HEK293 (cell line): ENCODE results near the gene TARDBP.

Experiments
- CTCF ChIA-PET: fragments of 350-600 bp; formaldehyde crosslinking; extraction: SDS; loops from one replicate; lab custom pipeline; 2021; ENCODE audit warnings: antibody characterized with exemption; lab: Yijun Ruan, JAX
- POLR2A ChIA-PET: fragments of 300-600 bp; formaldehyde crosslinking; extraction: SDS; loops from one replicate; lab custom pipeline; 2020; ENCODE audit warnings: antibody characterized with exemption, inconsistent platforms; lab: Yijun Ruan, JAX
- H3K27ac ChIP-seq: fragments of 200-500 bp; sonication (Bioruptor generic); 2 replicates; pipeline ENCODE4 v1.5.1; 2014; ENCODE audit warnings: low read depth, low read length, control low read depth, inconsistent platforms; ENCODE audit errors: extremely low read depth
- H3K36me3 ChIP-seq, 2 experiments: fragments of 200-500 bp in 1 of 2; sonication (Bioruptor generic) in 1 of 2; 1 replicate in 1 of 2; 2 replicates in 1 of 2; pipeline ENCODE4 v1.5.1; 2014 to 2017; ENCODE audit warnings: inconsistent platforms in 2 of 2, low read length in 2 of 2; ENCODE audit not compliant: control insufficient read depth in 2 of 2, insufficient read depth in 1 of 2
- H3K4me1 ChIP-seq: fragments of 200-500 bp; sonication (Bioruptor generic); 2 replicates; pipeline ENCODE4 v1.5.1; 2014; ENCODE audit warnings: mild to moderate bottlenecking, low read length, inconsistent platforms; ENCODE audit not compliant: control insufficient read depth, insufficient read depth
- H3K4me3 ChIP-seq: 2 replicates; pipeline ENCODE4 v1.5.1; 2011; ENCODE audit warnings: low read depth, mild to moderate bottlenecking, control low read depth, low read length, moderate library complexity
- H3K9me3 ChIP-seq: fragments of 200-500 bp; sonication (Bioruptor generic); 2 replicates; pipeline ENCODE4 v1.5.1; 2014; ENCODE audit warnings: low read depth, low read length, inconsistent platforms; ENCODE audit not compliant: control insufficient read depth, insufficient read depth
- CTCF ChIP-seq: fragments of 450-650 bp; formaldehyde crosslinking; IDR thresholded peaks from 2 replicates; pipeline ENCODE4 v1.5.1; 2016; ENCODE audit warnings: missing biosample characterization, missing genetic modification characterization
- PRDM2 ChIP-seq: fragments of 450-650 bp; formaldehyde crosslinking; IDR thresholded peaks from 2 replicates; pipeline ENCODE4 v1.5.1; 2016; ENCODE audit warnings: missing biosample characterization, missing genetic modification characterization, borderline replicate concordance
- ZBTB1 ChIP-seq: fragments of 450-650 bp; formaldehyde crosslinking; IDR thresholded peaks from 2 replicates; pipeline ENCODE4 v1.5.1; 2016; ENCODE audit warnings: missing biosample characterization, missing genetic modification characterization
- ZFP3 ChIP-seq: fragments of 450-650 bp; formaldehyde crosslinking; IDR thresholded peaks from 2 replicates; pipeline ENCODE4 v1.5.1; 2016; ENCODE audit warnings: low read depth, missing biosample characterization, missing genetic modification characterization
- ZNF121 ChIP-seq: fragments of 450-650 bp; formaldehyde crosslinking; IDR thresholded peaks from 2 replicates; pipeline ENCODE4 v1.5.1; 2016; ENCODE audit warnings: missing biosample characterization, missing genetic modification characterization
- ZNF18 ChIP-seq: fragments of 450-650 bp; formaldehyde crosslinking; IDR thresholded peaks from 2 replicates; pipeline ENCODE4 v1.5.1; 2016; ENCODE audit warnings: missing biosample characterization, missing genetic modification characterization
- ZNF311 ChIP-seq: fragments of 450-650 bp; formaldehyde crosslinking; IDR thresholded peaks from 2 replicates; pipeline ENCODE4 v1.5.1; 2017; ENCODE audit warnings: missing biosample characterization, missing genetic modification characterization, borderline replicate concordance
- ZNF335 ChIP-seq: fragments of 450-650 bp; formaldehyde crosslinking; conservative IDR thresholded peaks from 2 replicates; pipeline ENCODE4 v1.5.1; 2016; ENCODE audit warnings: missing biosample characterization, missing genetic modification characterization
- ZNF529 ChIP-seq: fragments of 450-650 bp; formaldehyde crosslinking; IDR thresholded peaks from 2 replicates; pipeline ENCODE4 v1.5.1; 2017; ENCODE audit warnings: missing genetic modification characterization, missing biosample characterization; ENCODE audit not compliant: insufficient replicate concordance
- ZNF544 ChIP-seq: fragments of 450-650 bp; formaldehyde crosslinking; IDR thresholded peaks from 2 replicates; pipeline ENCODE4 v1.5.0; 2017; ENCODE audit warnings: missing biosample characterization, missing genetic modification characterization
- ZNF571 ChIP-seq: fragments of 450-650 bp; formaldehyde crosslinking; IDR thresholded peaks from 2 replicates; pipeline ENCODE4 v1.5.0; 2017; ENCODE audit warnings: missing biosample characterization, missing genetic modification characterization
- ZNF621 ChIP-seq: fragments of 450-650 bp; formaldehyde crosslinking; IDR thresholded peaks from 2 replicates; pipeline ENCODE4 v1.5.1; 2017; ENCODE audit warnings: missing biosample characterization, missing genetic modification characterization
- ZNF747 ChIP-seq: fragments of 450-650 bp; formaldehyde crosslinking; IDR thresholded peaks from 2 replicates; pipeline ENCODE4 v1.5.1; 2016; ENCODE audit warnings: missing biosample characterization, missing genetic modification characterization

Gene TARDBP

GRCh38 chr1:11055676-11056075, 43.2 kb downstream of the TARDBP start:
- Histone ChIP-seq H3K4me1 (no peaks in the 10 kb centered on the region), H3K36me3 (peaks cover 19 to 50% of the 10 kb centered on the region in 2 experiments; a peak in 2 of 3 replicates)
- CTCF ChIA-PET, result interaction anchor here (3.1 kb wide), 1 partner anchor 18 kb away, joined by 20 read pairs; no protein-coding TSS in a partner anchor

GRCh38 chr1:11056504-11056903, 44.0 kb downstream of the TARDBP start:
- Histone ChIP-seq H3K36me3 (peaks cover 19 to 51% of the 10 kb centered on the region in 2 experiments; a peak in 2 of 3 replicates), H3K9me3 (no peaks in the 10 kb centered on the region), H3K27ac (no peak overlapping the region), H3K4me3 (no peak overlapping the region), H3K4me1 (no peaks in the 10 kb centered on the region)
- CTCF ChIA-PET, result interaction anchor here (3.1 kb wide), 1 partner anchor 19 kb away, joined by 20 read pairs; no protein-coding TSS in a partner anchor
- POLR2A ChIA-PET, result no interaction called here
- TF ChIP-seq ZNF18 (tag by site-specific recombination) (no peak), ZNF747 (tag by site-specific recombination) (no peak), ZNF621 (tag by site-specific recombination) (no peak), ZNF544 (tag by site-specific recombination) (no peak), ZNF121 (tag by site-specific recombination) (no peak), ZNF311 (no peak), PRDM2 (tag by site-specific recombination) (no peak), ZNF529 (no peak), ZNF335 (tag by site-specific recombination) (no peak)

More at GRCh38 chr1:11055676-11056075, 43.2 kb downstream of the TARDBP start:
- TF ChIP-seq ZNF571 (no peak), ZBTB1 (tag by site-specific recombination) (no peak)
- no peak overlapping the region for H3K4me3 ChIP-seq
- POLR2A ChIA-PET, result no interaction called here
- H3K9me3 ChIP-seq, result no peaks in the 10 kb centered on the region
- no peak overlapping the region for H3K27ac ChIP-seq

- peaks cover 19 to 61% of the 10 kb centered on the region in 2 experiments; a peak in 2 of 3 replicates for H3K36me3 ChIP-seq
- H3K4me1 ChIP-seq, result no peaks in the 10 kb centered on the region
- no peaks in the 10 kb centered on the region for H3K9me3 ChIP-seq
- no peak overlapping the region for H3K27ac ChIP-seq
- TF ChIP-seq ZFP3 (tag by site-specific recombination), result no peak
- peak; percentile 63; the same call in 1 of the 2 replicates for TF ChIP-seq CTCF (tag by site-specific recombination)
- ChIA-PET POLR2A (no interaction called here), CTCF (interaction anchor here (1.2 to 3.1 kb wide), 2 partner anchors 20 to 586 kb away, joined by 3 to 20 read pairs; no protein-coding TSS in a partner anchor)
- no peak overlapping the region for H3K4me3 ChIP-seq
Measured at GRCh38 chr1:11057477-11057876, 45.0 kb downstream of the TARDBP start.
